ENCODE results near the gene FGF2.
"Not testable (repeated sequence)": the region's sequence is repeated elsewhere in the genome, so short reads cannot be mapped to it uniquely, and the experiment has no call there.

The FGF2 gene

GRCh38 chr4:122861172-122861943 lies 34.7 kb downstream of the FGF2 start:
- Histone ChIP-seq H3K36me3 (ENCODE audit: low read length) (no peaks in the 10 kb centered on the region), H3K4me3 (ENCODE audit: insufficient read depth, low read length, poor library complexity, severe bottlenecking) (no peak overlapping the region), H3K27me3 (ENCODE audit: low read length) (no peaks in the 10 kb centered on the region), H3K9me2 (replicated peaks; ENCODE audit: insufficient read depth, low read length) (no peaks in the 10 kb centered on the region), H3K27ac (ENCODE audit: low read depth, low read length) (no peak overlapping the region), H3K79me2 (ENCODE audit: insufficient read depth, low read length) (no peaks in the 10 kb centered on the region), H3K9ac (ENCODE audit: low read length) (no peak overlapping the region), H3K9me3 (ENCODE audit: insufficient read depth, low read length) (no peaks in the 10 kb centered on the region), H2AFZ (ENCODE audit: low read depth, low read length, severe bottlenecking) (no peak overlapping the region), H3K4me2 (ENCODE audit: low read depth, low read length, poor library complexity, severe bottlenecking) (no peak overlapping the region), H3F3A (ENCODE audit: insufficient read depth) (no peaks in the 10 kb centered on the region), H4K20me1 (ENCODE audit: low read depth, low read length) (no peaks in the 10 kb centered on the region)
- TF ChIP-seq CTCF (IDR thresholded peaks at IDR 0.05; ENCODE audit: insufficient read depth, low read length, poor library complexity, severe bottlenecking) (no peak), EZH2phosphoT487 (conservative IDR thresholded peaks at IDR 0.05; ENCODE audit: low read length) (no peak)

GRCh38 chr4:122863639-122864038 lies 37.0 kb downstream of the FGF2 start:
- no peaks in the 10 kb centered on the region for H3F3A ChIP-seq (ENCODE audit: insufficient read depth)
- no peaks in the 10 kb centered on the region for H3K79me2 ChIP-seq (ENCODE audit: insufficient read depth, low read length)
- no peaks in the 10 kb centered on the region for H3K9me3 ChIP-seq (ENCODE audit: insufficient read depth, low read length)
- H3K27me3 ChIP-seq (ENCODE audit: low read length), result no peaks in the 10 kb centered on the region
- H3K4me2 ChIP-seq (ENCODE audit: low read depth, low read length, poor library complexity, severe bottlenecking), result no peak overlapping the region
- H3K9me2 ChIP-seq (replicated peaks; ENCODE audit: insufficient read depth, low read length), result no peaks in the 10 kb centered on the region
- H3K4me3 ChIP-seq (ENCODE audit: insufficient read depth, low read length, poor library complexity, severe bottlenecking), result no peak overlapping the region
- H3K27ac ChIP-seq (ENCODE audit: low read depth, low read length), result no peak overlapping the region
- H3K36me3 ChIP-seq (ENCODE audit: low read length), result no peaks in the 10 kb centered on the region
- H2AFZ ChIP-seq (ENCODE audit: low read depth, low read length, severe bottlenecking), result no peak overlapping the region
- no peak overlapping the region for H3K9ac ChIP-seq (ENCODE audit: low read length)
- TF ChIP-seq CTCF (IDR thresholded peaks at IDR 0.05; ENCODE audit: insufficient read depth, low read length, poor library complexity, severe bottlenecking) (no peak), EZH2phosphoT487 (conservative IDR thresholded peaks at IDR 0.05; ENCODE audit: low read length) (no peak)
- no peaks in the 10 kb centered on the region for H4K20me1 ChIP-seq (ENCODE audit: low read depth, low read length)

GRCh38 chr4:122865425-122865824 lies 38.8 kb downstream of the FGF2 start:
- H3F3A ChIP-seq (ENCODE audit: insufficient read depth), result no peaks in the 10 kb centered on the region
- H4K20me1 ChIP-seq (ENCODE audit: low read depth, low read length), result no peaks in the 10 kb centered on the region
- no peak overlapping the region for H3K4me3 ChIP-seq (ENCODE audit: insufficient read depth, low read length, poor library complexity, severe bottlenecking)
- no peaks in the 10 kb centered on the region for H3K79me2 ChIP-seq (ENCODE audit: insufficient read depth, low read length)
- H3K9me2 ChIP-seq (replicated peaks; ENCODE audit: insufficient read depth, low read length), result no peaks in the 10 kb centered on the region
- H2AFZ ChIP-seq (ENCODE audit: low read depth, low read length, severe bottlenecking), result no peak overlapping the region
- no peaks in the 10 kb centered on the region for H3K9me3 ChIP-seq (ENCODE audit: insufficient read depth, low read length)
- no peak overlapping the region for H3K27ac ChIP-seq (ENCODE audit: low read depth, low read length)
- no peak overlapping the region for H3K9ac ChIP-seq (ENCODE audit: low read length)
- no peaks in the 10 kb centered on the region for H3K36me3 ChIP-seq (ENCODE audit: low read length)
- no peak overlapping the region for H3K4me2 ChIP-seq (ENCODE audit: low read depth, low read length, poor library complexity, severe bottlenecking)
- TF ChIP-seq EZH2phosphoT487 (conservative IDR thresholded peaks at IDR 0.05; ENCODE audit: low read length) (no peak), CTCF (IDR thresholded peaks at IDR 0.05; ENCODE audit: insufficient read depth, low read length, poor library complexity, severe bottlenecking) (no peak)
- H3K27me3 ChIP-seq (ENCODE audit: low read length), result no peaks in the 10 kb centered on the region

DNA sequence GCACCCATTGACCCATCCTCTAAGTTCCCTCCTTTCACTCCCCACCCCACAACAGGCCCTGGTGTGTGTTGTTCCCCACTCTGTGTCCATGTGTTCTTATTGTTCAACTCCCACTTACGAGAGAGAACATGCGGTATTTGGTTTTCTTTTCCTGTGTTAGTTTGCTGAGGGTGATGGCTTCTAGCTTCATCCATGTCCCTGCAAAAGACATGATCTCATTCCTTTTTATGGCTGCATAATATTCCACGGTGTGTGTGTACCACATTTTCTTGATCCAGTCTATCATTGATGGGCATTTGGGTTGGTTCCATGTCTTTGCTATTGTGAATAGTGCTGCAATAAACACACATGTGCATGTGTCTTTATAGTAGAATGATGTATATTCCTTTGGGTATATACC lies 41.6 kb downstream of the FGF2 start:
- not testable (repeated sequence) for H3K27me3 ChIP-seq (ENCODE audit: low read length); H3K79me2 ChIP-seq (ENCODE audit: insufficient read depth, low read length); H3F3A ChIP-seq (ENCODE audit: insufficient read depth); H3K9ac ChIP-seq (ENCODE audit: low read length); H3K27ac ChIP-seq (ENCODE audit: low read depth, low read length); H2AFZ ChIP-seq (ENCODE audit: low read depth, low read length, severe bottlenecking); H3K36me3 ChIP-seq (ENCODE audit: low read length); H3K4me3 ChIP-seq (ENCODE audit: insufficient read depth, low read length, poor library complexity, severe bottlenecking); H3K9me3 ChIP-seq (ENCODE audit: insufficient read depth, low read length); H3K4me2 ChIP-seq (ENCODE audit: low read depth, low read length, poor library complexity, severe bottlenecking); H3K9me2 ChIP-seq (replicated peaks; ENCODE audit: insufficient read depth, low read length); H4K20me1 ChIP-seq (ENCODE audit: low read depth, low read length)

Data from SU-DHL-6 (cell line).